ENCODE data around the gene POU6F2.

The POU6F2 gene

GRCh38 chr7:39271402-39271801 is 293.7 kb downstream of the POU6F2 start:
- Histone ChIP-seq H3K79me2 (ENCODE audit: control insufficient read depth, insufficient read depth, low read length) (no peaks in the 10 kb centered on the region), H3K4me3 (ENCODE audit: low read length) (no peak overlapping the region), H3K27me3 (ENCODE audit: insufficient read depth, low read length, poor library complexity) (no peaks in the 10 kb centered on the region), H3K27ac (ENCODE audit: low read depth, low read length) (no peak overlapping the region), H3K23ac (ENCODE audit: low read length) (no peak overlapping the region), H2BK5ac (ENCODE audit: low read length) (no peak overlapping the region), H2BK120ac (ENCODE audit: low read depth, low read length) (no peak overlapping the region), H3K79me1 (ENCODE audit: low read length) (no peaks in the 10 kb centered on the region), H4K8ac (ENCODE audit: low read depth, low read length) (no peak overlapping the region), H3K4me2 (ENCODE audit: low read length) (no peak overlapping the region), H3K36me3 (ENCODE audit: control insufficient read depth, insufficient read depth, low read length) (no peaks in the 10 kb centered on the region), H2AK5ac (ENCODE audit: low read length) (no peak overlapping the region), H4K5ac (ENCODE audit: low read length) (no peak overlapping the region), H3K9ac (ENCODE audit: low read length) (no peak overlapping the region), H3K4me1 (ENCODE audit: control insufficient read depth, low read depth, low read length) (peaks cover 2% of the 10 kb centered on the region), H3K4ac (ENCODE audit: low read depth, low read length) (peak overlapping the region; percentile 52), H3K18ac (ENCODE audit: low read length) (no peak overlapping the region), H3K56ac (ENCODE audit: low read length) (no peak overlapping the region), H2BK15ac (replicated peaks; ENCODE audit: low read depth) (no peak overlapping the region)
- peak; percentile 17 for DNase-seq
- no CpG with 5 or more reads among the region's 9 CpGs for WGBS (ENCODE audit: extremely low coverage, insufficient coverage, low lambda C conversion rate)

- no peak overlapping the region for H3K9ac ChIP-seq (ENCODE audit: low read length)
- no peak overlapping the region for H3K27ac ChIP-seq (ENCODE audit: low read depth, low read length)
- no peak overlapping the region for H4K5ac ChIP-seq (ENCODE audit: low read length)
- no peak overlapping the region for H3K23ac ChIP-seq (ENCODE audit: low read length)
- no peaks in the 10 kb centered on the region for H3K79me1 ChIP-seq (ENCODE audit: low read length)
- no peaks in the 10 kb centered on the region for H3K36me3 ChIP-seq (ENCODE audit: control insufficient read depth, insufficient read depth, low read length)
- no peaks in the 10 kb centered on the region for H3K27me3 ChIP-seq (ENCODE audit: insufficient read depth, low read length, poor library complexity)
- H3K4ac ChIP-seq (ENCODE audit: low read depth, low read length): no peak overlapping the region
- H3K56ac ChIP-seq (ENCODE audit: low read length): no peak overlapping the region
- no peak overlapping the region for H3K4me2 ChIP-seq (ENCODE audit: low read length)
- no peak overlapping the region for H2AK5ac ChIP-seq (ENCODE audit: low read length)
- no peak overlapping the region for H2BK120ac ChIP-seq (ENCODE audit: low read depth, low read length)
- no peak overlapping the region for H2BK15ac ChIP-seq (replicated peaks; ENCODE audit: low read depth)
- no peak overlapping the region for H3K18ac ChIP-seq (ENCODE audit: low read length)
- peaks cover 2% of the 10 kb centered on the region for H3K4me1 ChIP-seq (ENCODE audit: control insufficient read depth, low read depth, low read length)
- H3K79me2 ChIP-seq (ENCODE audit: control insufficient read depth, insufficient read depth, low read length): no peaks in the 10 kb centered on the region
- WGBS (ENCODE audit: extremely low coverage, insufficient coverage, low lambda C conversion rate): no CpG with 5 or more reads among the region's 1 CpG
- DNase-seq: no peak
- no peak overlapping the region for H4K8ac ChIP-seq (ENCODE audit: low read depth, low read length)
- H3K4me3 ChIP-seq (ENCODE audit: low read length): no peak overlapping the region
- H2BK5ac ChIP-seq (ENCODE audit: low read length): no peak overlapping the region
Observed at GRCh38 chr7:39272111-39272510, 294.4 kb downstream of the POU6F2 start.

DNA sequence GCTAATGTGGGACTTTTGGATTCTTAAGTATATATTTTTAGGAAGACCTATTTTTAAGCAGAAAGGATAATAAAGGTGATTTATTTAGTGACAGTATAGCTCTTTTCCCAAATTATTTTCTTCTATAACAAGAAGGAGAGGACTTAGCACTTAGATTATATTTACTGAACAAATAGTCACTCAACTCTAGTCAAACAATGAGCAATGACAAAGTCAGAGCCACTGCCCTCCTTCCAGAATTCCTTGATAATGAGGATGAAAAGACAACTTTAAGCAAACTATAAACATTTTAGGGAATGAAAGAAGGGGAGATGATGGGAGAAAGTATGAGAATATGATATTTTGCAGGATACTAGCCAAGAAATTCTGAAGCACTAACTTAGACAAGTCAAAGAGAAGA is 295.0 kb downstream of the POU6F2 start:
- Histone ChIP-seq H4K8ac (ENCODE audit: low read depth, low read length) (no peak overlapping the region), H2BK120ac (ENCODE audit: low read depth, low read length) (no peak overlapping the region), H3K4me2 (ENCODE audit: low read length) (no peak overlapping the region), H3K27ac (ENCODE audit: low read depth, low read length) (no peak overlapping the region), H3K23ac (ENCODE audit: low read length) (no peak overlapping the region), H3K79me2 (ENCODE audit: control insufficient read depth, insufficient read depth, low read length) (no peaks in the 10 kb centered on the region), H2AK5ac (ENCODE audit: low read length) (no peak overlapping the region), H3K4me3 (ENCODE audit: low read length) (no peak overlapping the region), H3K56ac (ENCODE audit: low read length) (no peak overlapping the region), H3K4me1 (ENCODE audit: control insufficient read depth, low read depth, low read length) (peaks cover 2% of the 10 kb centered on the region), H2BK15ac (replicated peaks; ENCODE audit: low read depth) (no peak overlapping the region), H3K27me3 (ENCODE audit: insufficient read depth, low read length, poor library complexity) (no peaks in the 10 kb centered on the region), H3K18ac (ENCODE audit: low read length) (no peak overlapping the region), H3K36me3 (ENCODE audit: control insufficient read depth, insufficient read depth, low read length) (no peaks in the 10 kb centered on the region), H3K4ac (ENCODE audit: low read depth, low read length) (no peak overlapping the region), H4K5ac (ENCODE audit: low read length) (no peak overlapping the region), H3K9ac (ENCODE audit: low read length) (no peak overlapping the region), H2BK5ac (ENCODE audit: low read length) (no peak overlapping the region), H3K79me1 (ENCODE audit: low read length) (no peaks in the 10 kb centered on the region)
- DNase-seq: no peak

DNA sequence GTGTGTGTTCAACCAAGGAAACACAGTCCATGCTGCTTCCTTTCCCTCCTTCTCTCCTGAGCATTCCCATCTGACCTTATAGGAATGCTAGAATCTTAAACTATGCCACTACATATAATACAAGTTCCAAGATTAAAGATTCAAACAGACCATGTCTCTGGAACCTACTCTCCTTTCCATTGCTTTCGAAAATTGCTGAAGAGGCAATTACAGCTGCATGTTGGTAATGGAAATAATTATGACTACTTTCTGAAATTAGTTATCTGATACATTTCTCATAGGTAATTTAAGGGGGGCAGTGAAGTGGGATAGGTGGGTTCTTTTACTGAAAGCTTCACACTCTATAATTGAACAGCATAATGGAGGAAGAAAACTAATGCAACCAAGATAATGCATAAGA is 302.6 kb downstream of the POU6F2 start:
- H3K18ac ChIP-seq (ENCODE audit: low read length): no peak overlapping the region
- H2BK5ac ChIP-seq (ENCODE audit: low read length): no peak overlapping the region
- H3K79me1 ChIP-seq (ENCODE audit: low read length): no peaks in the 10 kb centered on the region
- no CpG with 5 or more reads among the region's 1 CpG for WGBS (ENCODE audit: extremely low coverage, insufficient coverage, low lambda C conversion rate)
- H4K8ac ChIP-seq (ENCODE audit: low read depth, low read length): no peak overlapping the region
- no peaks in the 10 kb centered on the region for H3K4me1 ChIP-seq (ENCODE audit: control insufficient read depth, low read depth, low read length)
- H3K4ac ChIP-seq (ENCODE audit: low read depth, low read length): no peak overlapping the region
- H3K36me3 ChIP-seq (ENCODE audit: control insufficient read depth, insufficient read depth, low read length): no peaks in the 10 kb centered on the region
- no peak overlapping the region for H2BK15ac ChIP-seq (replicated peaks; ENCODE audit: low read depth)
- H3K56ac ChIP-seq (ENCODE audit: low read length): no peak overlapping the region
- no peak overlapping the region for H3K23ac ChIP-seq (ENCODE audit: low read length)
- no peak overlapping the region for H3K9ac ChIP-seq (ENCODE audit: low read length)
- H4K5ac ChIP-seq (ENCODE audit: low read length): no peak overlapping the region
- no peak overlapping the region for H3K27ac ChIP-seq (ENCODE audit: low read depth, low read length)
- no peaks in the 10 kb centered on the region for H3K79me2 ChIP-seq (ENCODE audit: control insufficient read depth, insufficient read depth, low read length)
- H3K4me2 ChIP-seq (ENCODE audit: low read length): no peak overlapping the region
- DNase-seq: no peak
- H3K27me3 ChIP-seq (ENCODE audit: insufficient read depth, low read length, poor library complexity): no peaks in the 10 kb centered on the region
- no peak overlapping the region for H2AK5ac ChIP-seq (ENCODE audit: low read length)
- no peak overlapping the region for H2BK120ac ChIP-seq (ENCODE audit: low read depth, low read length)
- H3K4me3 ChIP-seq (ENCODE audit: low read length): no peak overlapping the region

GRCh38 chr7:39285256-39285655 is 307.5 kb downstream of the POU6F2 start:
- H3K4me2 ChIP-seq (ENCODE audit: low read length): no peak overlapping the region
- no peak overlapping the region for H3K4me3 ChIP-seq (ENCODE audit: low read length)
- H3K18ac ChIP-seq (ENCODE audit: low read length): no peak overlapping the region
- H3K79me1 ChIP-seq (ENCODE audit: low read length): no peaks in the 10 kb centered on the region
- H3K27ac ChIP-seq (ENCODE audit: low read depth, low read length): no peak overlapping the region
- H2BK120ac ChIP-seq (ENCODE audit: low read depth, low read length): no peak overlapping the region
- H2BK5ac ChIP-seq (ENCODE audit: low read length): no peak overlapping the region
- no peak overlapping the region for H3K4ac ChIP-seq (ENCODE audit: low read depth, low read length)
- H3K79me2 ChIP-seq (ENCODE audit: control insufficient read depth, insufficient read depth, low read length): no peaks in the 10 kb centered on the region
- no CpG with 5 or more reads among the region's 2 CpGs for WGBS (ENCODE audit: extremely low coverage, insufficient coverage, low lambda C conversion rate)
- H2BK15ac ChIP-seq (replicated peaks; ENCODE audit: low read depth): no peak overlapping the region
- no peaks in the 10 kb centered on the region for H3K4me1 ChIP-seq (ENCODE audit: control insufficient read depth, low read depth, low read length)
- H2AK5ac ChIP-seq (ENCODE audit: low read length): no peak overlapping the region
- no peak overlapping the region for H3K9ac ChIP-seq (ENCODE audit: low read length)
- H4K5ac ChIP-seq (ENCODE audit: low read length): no peak overlapping the region
- H3K27me3 ChIP-seq (ENCODE audit: insufficient read depth, low read length, poor library complexity): no peaks in the 10 kb centered on the region
- H3K56ac ChIP-seq (ENCODE audit: low read length): no peak overlapping the region
- no peak overlapping the region for H4K8ac ChIP-seq (ENCODE audit: low read depth, low read length)
- H3K23ac ChIP-seq (ENCODE audit: low read length): no peak overlapping the region
- no peak for DNase-seq
- no peaks in the 10 kb centered on the region for H3K36me3 ChIP-seq (ENCODE audit: control insufficient read depth, insufficient read depth, low read length)

DNA sequence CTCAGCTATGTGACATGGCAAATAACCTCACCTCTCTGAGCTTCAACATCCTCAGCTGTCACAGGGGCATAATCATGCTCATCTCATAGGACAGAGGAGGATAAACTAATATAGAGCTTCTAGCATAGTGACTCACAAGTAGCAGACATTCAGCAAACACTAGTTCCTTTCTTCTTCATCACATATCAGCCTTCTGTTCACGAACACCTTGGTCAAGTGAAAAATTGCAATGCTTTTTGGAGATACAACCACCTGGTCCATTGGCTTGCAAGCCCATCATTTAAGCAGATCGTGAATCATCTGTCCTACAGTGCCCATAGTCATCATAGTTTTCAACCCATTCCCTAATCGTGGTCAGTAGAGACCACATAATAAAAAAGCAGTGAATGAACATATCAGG is 310.6 kb downstream of the POU6F2 start:
- Histone ChIP-seq H4K8ac (ENCODE audit: low read depth, low read length) (no peak overlapping the region), H4K5ac (ENCODE audit: low read length) (no peak overlapping the region), H2BK120ac (ENCODE audit: low read depth, low read length) (no peak overlapping the region), H3K9ac (ENCODE audit: low read length) (no peak overlapping the region), H3K4ac (ENCODE audit: low read depth, low read length) (no peak overlapping the region), H3K18ac (ENCODE audit: low read length) (no peak overlapping the region), H2BK5ac (ENCODE audit: low read length) (no peak overlapping the region), H3K4me3 (ENCODE audit: low read length) (no peak overlapping the region), H3K4me2 (ENCODE audit: low read length) (no peak overlapping the region), H3K27me3 (ENCODE audit: insufficient read depth, low read length, poor library complexity) (no peaks in the 10 kb centered on the region), H2AK5ac (ENCODE audit: low read length) (no peak overlapping the region), H2BK15ac (replicated peaks; ENCODE audit: low read depth) (no peak overlapping the region), H3K23ac (ENCODE audit: low read length) (no peak overlapping the region), H3K36me3 (ENCODE audit: control insufficient read depth, insufficient read depth, low read length) (no peaks in the 10 kb centered on the region), H3K79me2 (ENCODE audit: control insufficient read depth, insufficient read depth, low read length) (no peaks in the 10 kb centered on the region), H3K27ac (ENCODE audit: low read depth, low read length) (no peak overlapping the region), H3K4me1 (ENCODE audit: control insufficient read depth, low read depth, low read length) (peaks cover 4% of the 10 kb centered on the region), H3K79me1 (ENCODE audit: low read length) (no peaks in the 10 kb centered on the region), H3K56ac (ENCODE audit: low read length) (no peak overlapping the region)
- no CpG with 5 or more reads among the region's 3 CpGs for WGBS (ENCODE audit: extremely low coverage, insufficient coverage, low lambda C conversion rate)
- DNase-seq: no peak
